NCI-H2227 treated with DMSO at 0.1 percent for 48 hours (cell line): ENCODE data around the gene MGAT4A.
A peak's percentile ranks its signal among the peaks of the same experiment; 100 is the strongest.
"Not testable (repeated sequence)": the region's sequence is repeated elsewhere in the genome, so short reads cannot be mapped to it uniquely, and the experiment has no call there.

Experiments used
- DNase-seq: peaks from one replicate; lab custom pipeline; 2025; lab: John Stamatoyannopoulos, UW

The MGAT4A gene

DNA sequence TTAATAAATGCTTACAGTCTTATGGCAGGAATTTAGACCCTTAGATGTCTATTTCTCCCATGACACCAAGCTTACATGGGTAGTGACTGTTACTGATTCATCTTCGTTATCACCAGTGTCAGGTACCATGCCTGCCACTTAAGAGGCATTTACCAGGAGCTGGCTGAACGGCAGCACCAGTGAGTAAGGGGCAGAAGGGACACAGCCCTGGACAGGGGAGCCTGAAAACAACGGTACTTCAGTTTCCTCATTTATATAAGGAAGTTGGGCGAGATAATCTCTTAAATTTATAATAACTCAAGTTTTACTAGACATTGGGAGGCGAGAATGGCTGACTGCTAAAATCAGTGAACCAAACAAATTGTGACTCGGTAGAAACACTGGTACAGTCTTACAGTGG is 123.8 kb downstream of the MGAT4A start:
- DNase-seq: no peak

DNA sequence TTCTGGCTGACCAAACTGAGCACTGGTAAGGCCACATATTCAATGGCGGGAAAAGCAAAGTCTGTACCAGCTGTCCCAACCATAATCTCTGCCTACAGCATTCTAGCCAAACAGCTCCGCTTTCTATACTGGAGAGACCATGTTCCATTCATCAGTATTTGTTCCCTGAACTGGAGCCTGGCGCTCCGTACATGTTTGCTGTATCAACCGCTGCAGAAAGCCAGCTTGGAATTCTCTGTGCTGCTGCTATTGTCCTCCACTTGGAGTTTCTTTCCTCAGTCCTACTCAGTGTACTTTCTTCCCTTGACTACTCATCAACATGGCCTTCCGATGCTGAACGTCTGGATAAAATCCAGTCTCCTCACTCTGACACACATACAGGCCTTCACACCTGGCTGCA is 124.5 kb downstream of the MGAT4A start:
- DNase-seq: no peak

DNA sequence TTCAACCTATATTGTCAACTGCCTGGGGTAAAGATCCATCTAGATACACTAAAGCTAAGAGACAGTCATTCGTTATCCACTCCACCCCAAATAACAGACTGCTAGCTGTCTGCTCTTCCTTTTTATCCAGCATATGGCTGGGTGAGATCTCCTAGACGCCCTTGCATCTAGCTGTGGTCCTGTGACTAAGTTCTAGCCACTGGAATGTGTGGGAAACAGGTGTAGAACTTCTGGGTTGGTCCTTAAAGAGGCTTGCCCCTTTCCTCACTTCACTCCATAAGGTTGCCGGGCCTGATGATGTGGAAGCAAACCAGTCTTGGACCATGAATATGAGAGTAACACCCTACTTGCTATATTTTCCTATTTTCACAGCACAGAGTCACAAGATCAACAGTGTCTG is 125.9 kb downstream of the MGAT4A start:
- DNase-seq: no peak

DNA sequence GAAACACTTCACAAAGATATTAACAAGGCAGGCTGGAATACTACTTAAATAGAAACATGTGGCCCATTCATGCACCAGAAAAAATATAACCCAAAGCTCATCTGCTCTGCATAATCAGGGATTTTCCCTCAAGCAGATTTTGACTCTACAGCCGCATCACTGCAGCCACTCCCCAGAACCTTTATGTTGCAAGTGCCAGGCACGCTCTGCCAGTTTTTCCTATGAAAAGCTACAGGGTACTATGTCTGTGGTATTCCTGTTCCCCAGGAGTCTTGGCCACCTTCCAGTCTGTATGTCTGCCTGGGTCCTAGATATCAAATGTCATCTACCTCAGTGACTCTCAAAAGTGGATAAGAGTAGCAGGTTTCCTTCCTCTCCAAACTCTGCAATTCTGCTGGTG is 126.4 kb downstream of the MGAT4A start:
- no peak for DNase-seq

DNA sequence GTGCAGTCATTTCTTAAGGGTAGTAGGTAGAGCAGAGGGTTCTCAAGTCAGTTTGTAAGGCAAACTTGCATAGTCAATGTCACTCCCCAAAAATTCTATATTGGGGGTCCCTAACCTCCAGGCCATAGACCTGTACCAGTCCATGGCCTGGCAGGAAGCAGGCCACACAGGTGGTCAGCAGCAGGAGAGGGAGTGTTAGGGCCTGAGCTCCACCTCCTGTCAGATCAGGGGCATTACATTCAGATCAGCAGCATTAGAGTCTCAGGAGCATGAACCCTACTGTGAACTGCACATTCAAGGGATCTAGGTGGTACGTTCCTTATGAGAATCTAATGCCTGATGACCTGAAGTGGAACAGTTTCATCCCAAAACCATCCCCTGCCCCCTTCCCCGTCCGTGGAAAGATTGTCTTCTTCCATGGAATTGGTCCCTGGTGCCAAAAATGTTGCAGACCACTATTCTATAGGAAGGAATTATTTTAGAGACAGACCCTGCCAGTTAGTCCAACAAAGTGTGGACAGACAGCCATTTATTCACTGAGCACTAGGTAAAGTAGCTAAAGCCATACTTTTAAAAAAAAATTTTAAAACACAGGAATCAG is 129.3 kb downstream of the MGAT4A start:
- peak; percentile 19 for DNase-seq

DNA sequence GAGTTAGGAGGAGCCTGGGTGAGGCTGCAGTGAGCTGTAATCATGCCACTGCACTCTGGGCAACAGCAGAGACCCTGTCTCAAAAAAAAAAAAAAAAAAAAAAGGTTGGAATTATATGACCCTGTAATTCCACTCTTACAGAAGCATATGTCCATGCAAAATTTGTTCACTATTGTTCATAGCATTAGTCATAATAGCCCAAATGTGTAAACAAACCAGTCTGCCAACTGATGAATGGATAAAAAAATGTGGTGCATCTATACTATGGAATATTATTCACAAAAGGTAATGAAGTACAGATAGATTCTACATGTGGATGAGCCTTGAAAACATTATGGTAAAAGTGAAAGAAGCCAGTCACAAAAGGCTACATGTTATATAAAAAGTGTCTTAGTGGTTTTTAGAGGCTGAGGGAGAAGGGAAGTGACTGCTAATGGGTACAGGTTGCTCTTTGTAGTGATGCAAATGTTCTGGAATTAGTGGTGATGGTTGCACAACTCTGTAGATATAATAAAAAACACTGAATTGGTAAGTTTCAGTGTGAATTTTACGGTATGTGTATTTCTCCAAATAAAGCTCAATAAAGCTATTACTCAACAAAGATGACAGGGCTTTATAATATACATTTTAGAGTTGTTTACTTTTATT is 132.0 kb downstream of the MGAT4A start:
- no peak for DNase-seq

DNA sequence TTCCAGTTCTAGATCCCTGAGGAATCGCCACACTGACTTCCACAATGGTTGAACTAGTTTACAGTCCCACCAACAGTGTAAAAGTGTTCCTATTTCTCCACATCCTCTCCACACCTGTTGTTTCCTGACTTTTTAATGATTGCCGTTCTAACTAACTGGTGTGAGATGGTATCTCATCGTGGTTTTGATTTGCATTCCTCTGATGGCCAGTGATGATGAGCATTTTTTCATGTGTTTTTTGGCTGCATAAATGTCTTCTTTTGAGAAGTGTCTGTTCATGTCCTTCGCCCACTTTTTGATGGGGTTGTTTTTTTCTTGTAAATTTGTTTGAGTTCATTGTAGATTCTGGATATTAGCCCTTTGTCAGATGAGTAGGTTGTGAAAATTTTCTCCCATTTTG is 136.3 kb downstream of the MGAT4A start:
- DNase-seq: not testable (repeated sequence)

DNA sequence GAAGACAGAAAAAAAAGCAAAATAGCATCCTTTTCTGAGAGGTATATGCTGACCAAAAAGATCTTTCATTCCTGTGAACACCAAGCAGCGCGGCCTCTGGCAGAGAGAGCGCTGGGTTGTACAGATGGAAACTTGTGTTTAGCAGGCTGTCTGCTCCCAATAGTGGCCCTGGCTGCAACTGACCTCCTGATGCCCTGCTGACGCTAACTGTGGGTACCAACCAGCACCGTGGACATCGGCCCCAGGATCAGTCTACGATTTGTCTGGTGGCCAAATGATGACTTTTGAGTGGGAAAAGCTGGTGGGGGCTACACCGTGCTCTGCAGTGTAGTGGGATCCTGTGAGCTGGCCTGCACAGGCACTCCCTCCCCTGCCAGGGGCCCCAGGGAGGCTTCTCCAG is 138.4 kb downstream of the MGAT4A start:
- no peak for DNase-seq

DNA sequence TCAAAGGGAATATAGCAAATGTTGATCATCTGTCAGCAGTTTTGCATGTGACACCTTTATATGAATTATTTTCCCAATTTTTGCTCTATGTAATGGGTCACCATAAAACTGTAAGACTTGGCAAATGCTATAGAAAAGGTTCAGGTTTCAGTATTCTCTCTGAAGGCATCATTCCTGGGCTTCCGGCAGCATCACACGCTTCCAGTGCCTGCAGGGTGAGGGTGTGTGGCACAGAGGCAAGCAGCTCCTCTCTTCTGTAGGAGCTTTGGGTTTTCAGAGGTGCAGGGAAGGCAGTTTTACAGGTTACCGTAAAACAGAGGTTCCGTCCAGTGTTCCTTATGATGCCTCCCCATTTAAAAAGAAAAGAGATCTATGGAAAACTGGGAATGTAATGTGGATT is 141.4 kb downstream of the MGAT4A start:
- no peak for DNase-seq

DNA sequence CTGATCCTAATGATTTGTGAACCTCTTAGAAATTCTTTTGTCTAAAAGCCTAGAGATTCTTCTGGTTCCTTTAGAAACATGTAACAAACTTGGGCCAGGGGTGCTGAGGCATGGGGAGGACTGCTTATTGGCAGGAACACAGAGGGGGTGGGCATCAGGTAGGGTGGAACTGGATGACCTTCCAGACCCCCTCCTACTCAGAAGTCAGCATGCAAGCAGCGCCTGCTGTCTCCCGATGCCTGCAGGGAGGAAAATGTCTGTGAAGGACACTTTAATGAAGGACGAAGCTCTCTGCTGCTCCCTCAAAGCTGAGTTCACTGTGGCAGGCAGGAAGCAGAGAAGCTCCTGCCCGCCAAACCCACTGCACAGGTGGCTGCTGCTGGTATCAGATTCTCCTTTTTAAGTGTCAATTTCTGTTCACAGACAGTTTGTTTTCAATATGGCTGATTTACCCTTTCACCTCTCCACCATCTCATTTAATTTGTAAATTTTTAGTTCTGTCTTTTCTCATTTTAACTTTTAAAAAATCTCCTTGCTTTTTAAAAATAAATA is 142.0 kb downstream of the MGAT4A start:
- no peak for DNase-seq

DNA sequence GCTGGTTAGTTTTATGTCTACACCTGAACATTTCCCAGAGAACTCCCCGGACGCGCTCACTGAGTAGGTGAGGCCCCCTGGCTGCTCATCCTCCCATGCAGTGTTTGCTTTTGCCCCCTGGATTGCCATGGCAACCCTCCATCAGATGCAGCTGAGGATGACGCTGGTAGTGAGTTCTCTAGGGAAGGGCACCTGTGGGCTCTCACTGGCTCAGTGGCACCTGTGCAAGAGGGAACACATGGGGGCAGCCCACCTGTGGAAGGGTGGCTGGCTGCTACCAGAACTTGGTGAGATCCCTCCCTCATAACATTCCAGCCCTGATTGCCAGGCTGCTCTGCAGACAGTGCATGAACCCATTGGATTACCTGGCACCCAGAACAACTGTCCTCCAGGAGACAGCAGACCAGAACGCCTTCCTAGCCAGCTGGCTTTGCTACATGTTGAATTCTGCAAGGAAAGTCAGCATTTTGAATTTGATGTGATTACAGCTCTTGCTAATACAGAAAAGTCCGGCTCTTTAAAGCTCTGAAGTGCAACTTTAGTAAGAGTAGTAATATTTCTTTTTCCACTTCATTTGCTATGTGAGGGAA is 144.3 kb downstream of the MGAT4A start:
- no peak for DNase-seq

DNA sequence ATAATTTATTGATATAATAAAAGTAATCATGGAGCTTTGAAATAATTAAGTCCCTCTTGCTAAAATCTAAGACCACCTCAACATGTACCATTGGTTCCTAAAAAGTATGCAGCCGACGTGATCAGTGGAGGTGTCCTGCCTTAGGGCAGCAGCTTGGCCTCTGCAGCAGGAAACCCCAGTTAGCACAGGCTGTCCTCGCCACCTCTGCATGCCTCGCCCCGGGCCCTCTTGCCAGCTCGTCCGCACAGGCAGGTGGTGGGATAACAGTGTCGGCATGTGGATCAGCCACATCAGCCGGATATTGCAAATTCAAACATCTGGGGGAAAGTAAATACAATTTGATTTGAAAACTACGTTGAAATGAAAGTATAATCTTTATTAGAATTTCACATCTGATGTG is 145.5 kb downstream of the MGAT4A start:
- DNase-seq: no peak

DNA sequence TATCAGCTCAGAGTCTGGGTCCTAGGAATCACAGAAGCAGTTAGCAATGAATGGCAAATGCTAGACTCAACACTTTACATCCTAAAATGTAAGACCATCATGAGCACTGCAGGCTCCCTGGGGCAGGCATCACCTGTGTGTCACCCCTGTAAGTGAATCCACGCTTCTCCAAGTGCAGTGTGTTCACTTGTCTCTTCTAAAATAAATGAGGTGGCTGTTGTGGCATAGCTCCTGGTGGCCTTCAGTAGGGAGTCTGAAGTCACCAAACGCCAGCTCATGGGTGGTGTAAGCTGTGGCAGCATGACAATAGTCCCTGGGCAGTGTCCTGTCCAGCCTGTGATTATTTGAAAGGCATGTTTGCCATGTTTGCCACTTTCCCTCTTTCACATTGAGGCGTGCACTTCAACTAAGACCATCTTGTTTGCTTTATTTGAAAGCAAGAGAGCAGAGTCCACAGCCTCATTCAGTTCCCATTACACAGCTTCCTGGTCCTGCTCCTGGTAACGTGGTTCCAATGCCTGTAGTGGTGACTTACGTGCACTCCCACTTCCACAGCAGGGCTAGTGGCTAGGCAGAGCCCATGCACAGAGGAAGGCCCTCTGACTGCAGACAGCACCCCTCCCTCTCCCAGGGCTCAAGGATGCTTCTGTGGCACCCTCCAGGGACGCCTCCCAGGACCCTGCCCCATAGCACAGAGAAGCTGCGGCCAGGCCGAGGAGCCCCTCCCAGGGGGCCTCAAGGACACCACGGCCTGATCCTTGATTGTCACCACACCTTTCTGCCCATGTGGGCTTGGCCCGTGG is 146.9 kb downstream of the MGAT4A start:
- no peak for DNase-seq

DNA sequence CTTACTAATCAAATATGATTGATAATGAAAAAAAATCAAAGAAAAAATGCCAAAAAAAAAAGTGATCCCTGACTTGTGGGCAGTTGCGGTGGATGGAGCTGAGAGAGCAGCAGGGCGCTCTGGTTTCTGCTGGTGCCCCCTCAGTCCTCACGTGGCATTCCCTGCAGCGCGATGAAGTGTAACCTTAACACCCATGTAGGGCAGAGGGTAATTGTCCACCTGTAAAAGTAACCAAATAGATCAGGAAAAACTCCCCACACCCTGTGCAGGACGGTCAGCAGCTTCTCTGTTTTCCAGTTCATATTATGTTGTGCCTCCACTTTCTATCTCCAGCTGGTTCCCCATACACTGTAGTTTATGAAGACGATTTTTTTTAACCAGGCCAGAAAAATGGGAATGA is 147.7 kb downstream of the MGAT4A start:
- DNase-seq: no peak

DNA sequence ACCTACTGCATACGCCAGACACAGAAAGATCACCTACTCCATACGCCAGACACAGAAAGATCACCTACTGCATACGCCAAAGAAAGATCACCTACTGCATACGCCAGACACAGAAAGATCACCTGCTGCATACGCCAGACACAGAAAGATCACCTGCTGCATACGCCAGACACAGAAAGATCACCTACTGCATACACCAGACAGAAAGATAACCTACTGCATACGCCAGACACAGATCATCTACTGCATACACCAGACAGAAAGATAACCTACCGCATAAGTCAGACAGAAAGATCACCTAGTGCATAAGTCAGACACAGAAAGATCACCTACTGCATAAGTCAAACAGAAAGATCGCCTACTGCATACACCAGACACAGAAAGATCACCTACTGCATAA is 148.4 kb downstream of the MGAT4A start:
- DNase-seq: no peak

DNA sequence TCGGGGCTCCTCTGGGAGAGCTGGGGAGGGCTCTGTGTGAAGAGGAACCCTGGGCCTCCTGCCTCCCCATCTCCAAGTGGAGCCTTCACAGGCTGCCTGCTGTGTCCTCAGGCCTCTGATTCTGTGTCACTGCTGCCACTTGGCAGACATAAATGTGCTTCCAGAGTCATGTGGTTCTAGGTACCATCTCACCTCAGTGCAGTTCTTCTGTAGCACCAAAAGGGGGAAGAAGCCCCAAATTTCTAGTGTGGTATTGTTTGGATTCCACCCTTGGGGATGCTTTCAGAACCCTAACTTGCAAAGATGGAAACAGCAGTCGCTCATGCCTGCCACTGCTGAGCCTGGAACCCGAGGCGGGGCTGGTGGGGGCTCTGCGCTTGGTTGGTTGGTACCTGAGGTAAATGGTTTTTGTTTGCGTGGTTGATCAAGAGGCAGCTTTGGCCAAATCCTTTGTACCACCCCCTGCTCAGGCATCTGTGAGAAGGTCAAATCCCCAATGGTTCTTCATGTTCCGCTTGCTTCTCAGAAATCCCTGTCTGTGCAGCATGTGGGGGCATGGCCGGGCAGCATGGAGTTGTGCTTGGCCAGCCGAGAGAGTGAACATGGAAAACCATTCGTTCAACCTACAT is 150.2 kb downstream of the MGAT4A start:
- DNase-seq: no peak

DNA sequence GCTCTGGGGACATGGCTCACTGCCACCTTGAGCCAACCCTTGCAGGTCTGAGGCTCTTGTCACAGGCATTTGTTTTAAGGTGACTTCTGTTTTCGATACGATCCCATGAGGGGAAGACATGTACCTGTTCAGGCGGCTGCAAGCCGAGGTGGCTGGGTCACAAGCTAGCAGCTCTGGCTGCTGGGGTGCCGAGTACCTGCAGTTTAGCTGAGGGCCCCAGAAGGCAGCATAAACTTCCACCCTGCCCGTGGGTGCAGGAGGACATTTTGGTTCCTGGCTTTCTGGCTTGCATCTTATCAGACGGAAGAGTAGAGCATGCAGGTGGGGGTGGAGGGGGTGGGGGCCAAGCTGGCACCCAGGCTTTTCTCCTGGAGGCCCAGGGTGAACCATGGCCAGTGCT is 151.0 kb downstream of the MGAT4A start:
- DNase-seq: no peak

DNA sequence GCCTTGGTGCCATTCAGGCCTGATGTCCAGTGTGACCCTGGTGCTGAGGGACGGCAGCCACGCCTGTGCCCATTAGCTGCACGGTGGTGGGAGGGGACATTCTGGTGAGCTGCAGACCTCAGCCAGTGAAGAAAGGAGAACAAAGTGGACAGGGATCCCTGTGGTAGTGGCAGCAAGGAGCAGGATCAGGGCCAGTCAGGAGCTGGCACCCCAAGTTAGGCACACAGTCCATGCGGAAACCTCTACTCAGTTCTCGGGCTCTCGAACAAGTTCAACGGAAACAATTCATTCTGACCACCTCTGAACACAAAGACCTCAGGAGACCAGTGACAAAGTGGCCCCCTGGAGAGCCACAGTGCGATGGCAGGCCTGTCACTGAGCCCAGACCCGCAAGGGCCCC is 152.7 kb downstream of the MGAT4A start:
- DNase-seq: no peak

DNA sequence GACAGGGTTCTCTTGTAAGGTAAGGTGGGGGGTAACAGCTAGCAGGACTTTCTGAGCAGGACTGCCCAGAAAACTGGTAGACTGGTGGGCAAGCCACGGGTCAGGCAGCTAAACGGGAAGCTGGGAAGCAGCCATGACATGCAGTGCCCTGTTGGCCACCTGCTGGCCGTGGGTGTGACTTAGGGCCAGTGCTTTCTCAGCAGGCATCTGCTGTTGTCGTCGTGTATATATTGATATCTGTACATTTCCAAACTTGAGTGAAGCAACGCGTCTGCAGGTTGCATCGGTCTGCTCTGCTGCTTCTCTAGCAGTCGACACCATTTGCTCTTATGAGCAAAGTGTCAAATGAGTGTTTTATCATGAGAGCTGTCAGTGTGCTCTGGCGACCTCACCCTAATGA is 153.6 kb downstream of the MGAT4A start:
- no peak for DNase-seq

DNA sequence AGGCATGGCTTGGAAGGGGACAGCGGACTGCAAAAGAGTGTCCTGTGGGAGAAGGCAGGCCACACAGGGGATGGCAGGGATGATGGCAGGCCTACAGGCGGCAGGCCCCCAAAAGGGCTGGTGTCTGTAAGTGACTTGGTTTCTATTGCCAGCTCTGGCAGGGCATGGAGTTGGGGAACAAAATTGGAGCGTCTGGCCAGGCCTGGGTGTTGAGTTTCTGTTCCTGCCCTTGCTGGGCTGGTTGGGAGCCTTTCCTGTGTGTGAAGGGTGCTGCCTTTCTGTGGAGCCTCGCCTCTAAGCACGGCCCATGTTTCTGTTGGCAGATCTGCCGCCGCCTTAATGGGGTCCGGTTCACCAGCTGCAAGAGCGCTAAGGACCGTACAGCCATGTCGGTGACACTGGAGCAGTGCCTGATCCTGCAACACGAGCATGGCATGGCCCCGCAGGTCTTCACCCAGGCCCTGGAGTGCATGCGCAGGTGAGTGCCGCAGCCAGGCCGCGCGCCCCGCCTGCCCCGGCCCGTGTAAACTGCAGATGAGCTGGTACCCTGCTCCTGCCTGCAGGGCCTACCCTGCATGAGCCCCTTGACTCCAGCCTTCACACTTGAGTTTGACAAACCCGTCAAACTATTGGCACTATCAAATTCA is 154.1 kb downstream of the MGAT4A start:
- DNase-seq: no peak

DNA sequence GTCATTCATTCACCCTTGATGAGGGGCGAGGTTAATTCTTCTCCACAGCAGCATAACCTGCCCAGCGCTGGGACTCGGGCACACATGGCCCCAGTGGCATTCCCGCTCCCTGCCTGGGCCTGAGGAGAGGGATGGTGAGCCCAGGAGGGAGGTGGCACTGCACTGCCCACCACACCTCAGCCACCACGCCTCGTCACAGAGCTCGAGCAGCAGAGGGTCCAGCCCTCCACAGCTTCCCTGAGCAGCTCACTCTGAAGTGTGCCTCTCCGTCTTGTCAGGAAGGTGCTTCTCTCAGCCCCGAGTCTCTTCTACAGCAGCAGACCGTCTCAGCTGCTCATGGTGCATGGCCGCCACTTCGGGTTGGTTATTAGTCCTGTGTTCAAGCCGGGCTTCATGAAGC is 157.5 kb downstream of the MGAT4A start:
- DNase-seq: no peak

DNA sequence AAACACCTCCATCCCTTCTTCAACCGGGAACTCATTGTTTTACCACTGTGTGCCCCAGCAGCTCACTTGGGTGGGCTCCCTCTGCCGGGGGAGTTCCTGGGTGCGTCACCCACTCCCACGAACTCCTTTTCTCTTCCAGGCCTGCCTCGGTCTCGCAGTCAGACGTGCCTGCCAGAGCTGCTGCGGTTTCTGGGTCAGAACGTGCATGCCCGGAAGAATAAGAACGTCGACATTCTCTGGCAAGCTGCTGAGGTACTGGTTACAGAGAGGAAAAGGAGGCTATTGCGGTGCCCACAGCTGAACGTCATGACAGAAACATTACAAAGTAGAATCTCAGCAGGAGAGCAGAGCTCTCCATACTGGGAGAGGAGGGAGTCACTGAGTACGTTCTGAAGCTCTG is 158.3 kb downstream of the MGAT4A start:
- no peak for DNase-seq
